GM18519 (cell line): Measurements from ENCODE around the gene SLC15A3.

Experiments used
- ATAC-seq: cut with Tn5 transposase; IDR thresholded peaks from one replicate; pipeline ENCODE4 v1.9.1; 2021; ENCODE audit warnings: mild to moderate bottlenecking, moderate library complexity; ENCODE audit not compliant: unreplicated experiment, low FRiP score

Gene SLC15A3

GRCh38 chr11:60932605-60933356 is 19.2 kb downstream of the SLC15A3 start:
- no peak for ATAC-seq

DNA sequence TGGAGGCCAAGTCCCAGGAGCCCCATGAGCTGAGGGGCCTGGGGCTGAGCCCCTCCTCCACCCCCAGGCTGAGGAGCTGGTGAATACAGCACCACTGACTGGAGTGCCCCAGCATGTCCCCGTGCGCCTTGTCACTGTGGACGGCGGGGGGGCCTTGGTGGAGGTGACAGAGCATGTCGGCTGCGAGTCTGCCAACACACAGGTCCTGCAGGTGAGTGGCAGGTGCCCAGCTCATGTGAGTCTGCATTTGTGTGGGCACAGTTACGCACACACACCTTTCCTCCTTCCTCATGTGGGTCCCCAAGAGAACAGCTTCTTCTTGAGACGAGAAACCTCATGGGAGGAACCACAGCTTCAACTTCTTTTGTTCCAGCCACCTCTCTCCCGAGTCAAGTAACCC is 20.1 kb downstream of the SLC15A3 start:
- no peak for ATAC-seq

DNA sequence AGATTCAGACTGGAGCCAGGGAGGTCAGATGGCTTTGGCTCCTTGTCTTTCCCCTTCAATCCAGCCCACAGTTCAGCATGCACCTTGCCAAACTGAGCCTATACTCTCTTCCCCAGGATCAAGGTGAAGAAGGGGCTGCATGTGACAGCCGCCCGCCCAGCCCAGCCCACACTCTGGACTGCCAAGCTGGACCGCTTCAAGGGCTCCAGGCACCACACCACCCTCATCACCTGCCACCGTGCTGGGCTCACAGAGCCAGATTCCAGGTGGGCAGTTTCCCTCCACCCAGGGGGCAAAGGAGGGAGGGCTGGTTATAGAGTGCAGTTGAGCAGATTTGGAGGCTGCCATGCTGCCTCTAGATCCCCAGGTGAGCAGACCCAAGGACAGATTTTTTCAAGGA is 21.6 kb downstream of the SLC15A3 start:
- ATAC-seq = no peak

GRCh38 chr11:60929764-60930163 is 22.2 kb downstream of the SLC15A3 start:
- ATAC-seq = no peak

GRCh38 chr11:60928563-60929001 is 23.4 kb downstream of the SLC15A3 start:
- no peak for ATAC-seq

- ATAC-seq = no peak
Observed at GRCh38 chr11:60927600-60927999, 24.4 kb downstream of the SLC15A3 start.

DNA sequence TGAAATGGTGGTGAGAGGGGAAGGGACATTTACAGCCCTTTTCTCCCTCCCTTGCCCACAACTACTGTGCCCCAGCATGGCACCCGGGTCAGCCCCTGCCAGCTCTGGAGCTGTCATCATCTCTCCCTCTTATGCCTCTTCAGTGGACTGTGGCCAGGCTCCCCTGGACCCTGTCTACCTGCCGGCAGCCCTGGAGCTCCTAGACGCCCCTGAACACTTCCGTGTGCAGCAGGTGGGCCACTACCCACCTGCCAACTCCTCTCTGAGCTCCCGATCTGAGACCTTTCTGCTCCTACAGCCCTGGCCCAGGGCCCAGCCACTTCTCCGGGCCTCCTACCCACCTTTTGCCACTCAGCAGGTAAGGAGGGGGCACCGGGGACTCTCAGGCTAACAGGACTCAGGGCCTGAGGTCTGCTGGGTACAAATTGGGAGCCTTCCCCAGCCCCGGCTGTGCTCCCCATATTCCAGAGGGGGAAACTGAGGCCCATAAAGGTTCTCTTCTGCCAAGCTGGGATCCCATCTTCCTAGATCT is 24.8 kb downstream of the SLC15A3 start:
- ATAC-seq = no peak

GRCh38 chr11:60926500-60926899 is 25.5 kb downstream of the SLC15A3 start:
- no peak for ATAC-seq

DNA sequence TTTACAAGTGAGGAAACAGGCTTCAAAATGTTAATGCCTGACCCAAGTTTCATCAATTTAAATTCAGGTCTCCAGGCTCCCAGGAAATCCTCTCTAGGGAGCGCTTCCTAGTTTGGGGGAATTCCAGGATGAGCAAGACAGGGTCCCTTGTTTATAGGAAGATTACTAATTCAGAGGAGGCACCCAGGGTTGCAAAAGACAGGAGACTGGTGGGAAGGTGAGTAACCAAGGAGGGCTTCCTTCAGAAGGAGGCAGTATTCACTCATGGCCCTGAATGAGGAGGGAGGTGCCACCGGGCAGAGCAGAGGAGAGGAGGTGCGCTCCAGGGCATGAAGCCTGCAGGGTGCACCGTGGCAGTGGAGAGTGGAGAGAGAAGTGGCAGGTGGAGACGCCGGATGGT is 26.1 kb downstream of the SLC15A3 start:
- ATAC-seq = no peak

GRCh38 chr11:60924906-60925853 is 26.8 kb downstream of the SLC15A3 start:
- ATAC-seq = no peak

DNA sequence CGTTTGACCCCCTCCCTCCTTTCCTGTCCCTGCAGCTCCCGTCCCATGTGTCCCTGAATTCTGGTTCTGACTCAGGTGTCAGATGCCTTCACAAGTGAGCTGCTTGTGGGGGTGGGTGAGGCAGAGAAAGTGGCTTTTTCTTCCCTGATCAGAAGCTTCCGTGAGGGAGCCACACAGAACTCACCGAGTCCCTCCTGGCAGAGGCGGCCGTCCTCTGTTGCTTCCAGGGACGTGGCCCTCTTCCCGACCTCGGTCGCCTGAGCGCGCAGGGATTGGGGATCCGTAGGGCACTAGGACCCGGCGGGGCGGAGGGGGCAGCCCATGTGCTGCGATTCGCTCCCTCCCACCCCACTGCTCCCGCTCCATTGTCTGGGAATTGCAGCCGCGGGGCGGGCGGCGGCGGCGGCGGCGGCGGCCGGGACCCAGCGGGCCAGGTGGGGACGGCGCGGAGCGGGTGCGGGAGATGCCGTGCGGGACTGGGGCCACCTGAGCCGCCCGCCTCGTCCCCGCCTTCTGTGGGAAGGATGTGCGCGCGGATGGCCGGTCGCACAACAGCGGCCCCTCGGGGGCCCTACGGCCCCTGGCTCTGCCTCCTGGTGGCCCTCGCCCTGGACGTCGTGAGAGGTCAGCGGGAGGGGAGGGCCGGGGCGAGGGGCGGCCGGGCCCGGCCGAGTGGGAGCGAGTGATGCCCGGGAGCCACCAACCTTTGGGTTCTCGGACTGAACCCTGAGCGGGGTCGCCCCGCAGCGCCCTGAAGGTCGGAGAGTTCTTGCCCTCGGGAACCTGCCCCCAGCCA is 27.7 kb downstream of the SLC15A3 start, which contains the start of gene TMEM132A:
Gene TMEM132A (plus strand): TSS at position 351 of the 796 bp plus-strand sequence. CDS start 174 bp downstream, at position 525.
- no peak for ATAC-seq

DNA sequence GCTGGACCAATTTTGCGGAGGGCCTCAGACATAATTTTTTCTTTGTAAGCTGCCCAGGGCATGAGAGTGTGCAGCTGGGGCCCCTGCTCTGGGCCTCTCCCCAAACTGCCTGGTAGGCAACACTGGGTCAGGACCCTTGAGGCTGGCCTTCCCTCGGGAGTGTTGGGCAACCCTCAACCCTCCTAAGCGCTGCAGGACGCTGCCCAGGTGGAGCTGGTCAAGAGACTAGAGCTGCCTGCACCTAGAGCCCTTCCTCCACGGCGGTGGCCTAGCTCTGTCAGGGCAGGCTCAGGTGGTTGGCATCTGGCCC is 28.2 kb downstream of the SLC15A3 start:
- no peak for ATAC-seq

GRCh38 chr11:60923326-60923725 is 28.6 kb downstream of the SLC15A3 start:
- ATAC-seq = no peak

GRCh38 chr11:60922906-60923305 is 29.1 kb downstream of the SLC15A3 start:
- no peak for ATAC-seq

DNA sequence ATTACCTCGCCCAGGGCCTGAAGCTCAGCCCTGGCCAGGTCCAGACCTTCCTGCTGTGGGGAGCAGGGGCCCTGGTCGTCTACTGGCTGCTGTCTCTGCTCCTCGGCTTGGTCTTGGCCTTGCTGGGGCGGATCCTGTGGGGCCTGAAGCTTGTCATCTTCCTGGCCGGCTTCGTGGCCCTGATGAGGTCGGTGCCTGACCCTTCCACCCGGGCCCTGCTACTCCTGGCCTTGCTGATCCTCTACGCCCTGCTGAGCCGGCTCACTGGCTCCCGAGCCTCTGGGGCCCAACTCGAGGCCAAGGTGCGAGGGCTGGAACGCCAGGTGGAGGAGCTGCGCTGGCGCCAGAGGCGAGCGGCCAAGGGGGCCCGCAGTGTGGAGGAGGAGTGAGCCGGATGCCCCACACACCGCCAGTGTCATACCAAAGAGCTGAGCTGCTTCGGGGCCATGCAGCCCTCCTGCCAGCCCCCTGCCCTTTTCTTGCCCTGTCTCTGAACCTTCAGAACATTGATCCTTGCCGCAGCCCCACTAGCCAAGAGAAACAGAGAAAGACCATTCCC is 30.1 kb downstream of the SLC15A3 start:
- ATAC-seq = no peak

- no peak for ATAC-seq
Observed at GRCh38 chr11:60921259-60921658, 30.7 kb downstream of the SLC15A3 start.

- ATAC-seq = no peak
Observed at GRCh38 chr11:60919956-60920355, 32.0 kb downstream of the SLC15A3 start.

DNA sequence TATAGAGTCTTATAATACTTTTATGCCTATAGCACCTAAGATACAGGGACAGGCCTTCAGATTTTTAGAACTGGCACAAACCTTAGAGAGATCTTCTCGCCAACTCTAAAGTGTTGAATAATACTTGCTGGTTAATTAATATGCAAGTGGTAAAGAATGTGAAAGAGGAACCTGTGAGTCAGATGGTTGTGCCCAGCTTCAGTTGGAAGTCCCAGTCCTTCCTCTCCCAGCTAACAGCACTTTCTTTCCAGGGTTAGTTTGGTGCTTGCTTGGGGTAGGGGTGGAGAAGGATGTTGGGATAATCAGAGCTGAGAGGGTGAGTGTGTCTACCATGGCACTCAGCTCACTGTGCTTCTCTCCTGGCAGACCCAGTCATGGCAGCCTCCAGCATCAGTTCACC is 32.7 kb downstream of the SLC15A3 start:
- ATAC-seq = no peak

DNA sequence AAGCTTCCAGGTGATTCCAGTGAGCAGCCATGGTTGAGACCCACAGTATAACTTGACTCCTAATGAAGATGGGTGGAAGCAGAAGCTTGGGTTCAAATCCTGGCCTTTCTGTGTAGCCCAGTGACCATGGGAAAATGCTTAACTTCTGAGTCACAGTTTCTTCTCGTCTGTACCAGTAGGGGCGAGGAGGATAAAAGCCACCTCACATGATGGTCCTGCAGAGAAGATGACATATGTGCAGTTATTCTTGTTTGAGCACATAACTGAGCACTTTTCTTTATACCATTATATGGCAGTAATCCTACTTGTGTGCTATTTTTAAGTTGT is 33.1 kb downstream of the SLC15A3 start:
- ATAC-seq = no peak

- no peak for ATAC-seq
Observed at GRCh38 chr11:60918251-60918938, 33.6 kb downstream of the SLC15A3 start.
